K562 (cell line): ENCODE results near the gene KAZALD1. TPM values are rescaled to one million over a fixed set of nuclear protein-coding genes. Genes with fewer than 3 reads are reported as not detected.

ENCODE experiments used
- ARID3B ChIP-seq: fragments of 250-450 bp; sonication (Bioruptor Pico); IDR thresholded peaks from 2 replicates; pipeline ENCODE4 v1.4.0; 2020; ENCODE audit warnings: borderline replicate concordance
- DMBX1 ChIP-seq: fragments of 250-450 bp; sonication (Bioruptor Pico); IDR thresholded peaks from 2 replicates; pipeline ENCODE4 v1.8.0; 2022; ENCODE audit warnings: inconsistent platforms, mild to moderate bottlenecking, moderate library complexity, borderline replicate concordance
- HNRNPK ChIP-seq: fragments of 200-400 bp; formaldehyde crosslinking; IDR thresholded peaks from one replicate; pipeline ENCODE4 v1.6.1; 2018; ENCODE audit warnings: mild to moderate bottlenecking, low read depth, low read length; ENCODE audit not compliant: poor library complexity, severe bottlenecking
- POLR2B ChIP-seq: fragments of 450-650 bp; IDR thresholded peaks from 2 replicates; pipeline ENCODE4 v1.6.1; 2018; ENCODE audit warnings: low read depth; ENCODE audit not compliant: partially characterized antibody
- REST ChIP-seq, 2 experiments: fragments of 450-650 bp; formaldehyde crosslinking in 1 of 2; IDR thresholded peaks; 2 replicates each; pipeline versions ENCODE4 v1.4.0 to v1.6.1; 2014 to 2020; ENCODE audit warnings: mild to moderate bottlenecking in 2 of 2, borderline replicate concordance in 1 of 2, low read depth in 1 of 2
- ZKSCAN8 ChIP-seq: fragments of 200-800 bp; sonication (Bioruptor generic); IDR thresholded peaks from 2 replicates; pipeline ENCODE4 v1.6.1; 2016; ENCODE audit warnings: missing genetic modification characterization, missing compliant biosample characterization
- polyA plus RNA-seq, 8 experiments: library from polyadenylated mRNA; depleted of rRNA in 4 of 8; stranded (reverse) in 5 of 8; unstranded in 3 of 8; fragments of >200 nt; fragmentation: Nextera tagmentation in 2 of 8; fragmentation: Illumina TruSeq in 1 of 8; extraction: Ambion mirVana in 2 of 8; extraction: Trizol in 1 of 8; gene quantifications; 2 replicates each; pipeline versions ENCODE4 v1.2.1 to v1.2.3, GENCODE V29; 2011 to 2014; ENCODE audit warnings: inconsistent platforms in 1 of 8, missing spikeins in 1 of 8
- total RNA-seq, 7 experiments: library from RNA; depleted of rRNA in 6 of 7; stranded (reverse); fragments of >200 nt in 6 of 7; fragmentation: Illumina TruSeq in 2 of 7; extraction: Trizol in 2 of 7; gene quantifications; 2 replicates each; pipeline versions ENCODE4 v1.2.1 to v1.2.3, GENCODE V29; 2011 to 2021; ENCODE audit warnings: low replicate concordance in 1 of 7

Gene KAZALD1
- total and polyA plus RNA-seq, 9 of the 15 experiments (the other 6 are each of a cell fraction or from before 2014, with no cell fraction given) = 0.15 to 10.0 (median 4.9) TPM

- no peak for TF ChIP-seq REST (IDR thresholded peaks at IDR 0.05; ENCODE audit: borderline replicate concordance)
- TF ChIP-seq REST (CRISPR knock-in tag; IDR thresholded peaks at IDR 0.05; ENCODE audit: low read depth) = no peak
- TF ChIP-seq ZKSCAN8 (CRISPR knock-in tag) = no peak
- no peak for TF ChIP-seq ARID3B
- no peak for TF ChIP-seq DMBX1 (CRISPR knock-in tag)
- no peak for TF ChIP-seq POLR2B
- no peak for TF ChIP-seq HNRNPK
- TF ChIP-seq, all 486 proteins: peak for 0
Observed at GRCh38 chr10:101092881-101093354, 31.1 kb downstream of the KAZALD1 start (continued).
